Small intestine (tissue), 7 donors: ENCODE measurements around the gene HSPB8. TPM values are rescaled to one million over a fixed set of nuclear protein-coding genes. Genes with fewer than 3 reads are reported as not detected.

ENCODE experiments used
- DNase-seq, 2 donors: peaks; one replicate each; pipeline versions ENCODE4 v3.0.0 to v3.0.0-alpha.2; 2013
- FAIRE-seq: peaks from 2 replicates; lab custom pipeline; 2012; peaks lifted over from hg19 to GRCh38; lab: Jason Lieb, UNC
- H3K27ac ChIP-seq, 3 donors: one replicate each; pipeline ENCODE4 v1.5.1; 2013; ENCODE audit warnings: low read length in 2 of 3, mild to moderate bottlenecking in 2 of 3, control low read depth in 1 of 3, inconsistent platforms in 1 of 3, low read depth in 1 of 3, moderate library complexity in 1 of 3
- H3K27me3 ChIP-seq, 3 donors: one replicate each; pipeline ENCODE4 v1.6.1; 2013; ENCODE audit warnings: low read length in 3 of 3, inconsistent platforms in 1 of 3; ENCODE audit not compliant: control insufficient read depth in 3 of 3, insufficient read depth in 3 of 3
- H3K36me3 ChIP-seq, 3 donors: one replicate each; pipeline ENCODE4 v1.6.1; 2013; ENCODE audit warnings: low read length in 3 of 3, inconsistent platforms in 1 of 3, low read depth in 1 of 3, mild to moderate bottlenecking in 1 of 3, moderate library complexity in 1 of 3; ENCODE audit not compliant: control insufficient read depth in 3 of 3, insufficient read depth in 2 of 3
- H3K4me1 ChIP-seq, 3 donors: one replicate each; pipeline ENCODE4 v1.6.1; 2013; ENCODE audit warnings: low read length in 2 of 3, inconsistent platforms in 1 of 3, low read depth in 1 of 3, mild to moderate bottlenecking in 1 of 3, moderate library complexity in 1 of 3; ENCODE audit not compliant: control insufficient read depth in 3 of 3, insufficient read depth in 2 of 3
- H3K4me3 ChIP-seq, 3 donors: one replicate each; pipeline ENCODE4 v1.5.1; 2013; ENCODE audit warnings: low read length in 3 of 3, control low read depth in 1 of 3, inconsistent platforms in 1 of 3, low read depth in 1 of 3, mild to moderate bottlenecking in 1 of 3, moderate library complexity in 1 of 3
- H3K9me3 ChIP-seq, 2 donors: one replicate each; pipeline ENCODE4 v1.6.1; 2013; ENCODE audit warnings: low read depth in 1 of 2, low read length in 1 of 2; ENCODE audit not compliant: control insufficient read depth in 2 of 2, insufficient read depth in 1 of 2
- WGBS, 3 donors: extraction: QIAGEN DNeasy Blood & Tissue Kit; methylation state at CpG; one replicate each; pipeline ENCODE4 v1.1.7; 2013; 5-methylcytosine and 5-hydroxymethylcytosine counted together
- polyA plus RNA-seq, 4 donors: library from polyadenylated mRNA; stranded (reverse) in 3 of 4; unstranded in 1 of 4; fragments of 200-250 nt in 3 of 4; fragments of 120-200 nt in 1 of 4; gene quantifications; one replicate each; pipeline versions ENCODE4 v1.2.1 to v1.2.3, GENCODE V29; 2013
- donor health status: healthy with polysubstance abuse.
- donor health status: control.
- donor health status: control.
- donor health status: Bipolar disorder and iron deficiency.
- donor health status: healthy.

Gene HSPB8
- polyA plus RNA-seq, 4 donors = 1.0 to 12.9 (median 4.0) TPM

DNA sequence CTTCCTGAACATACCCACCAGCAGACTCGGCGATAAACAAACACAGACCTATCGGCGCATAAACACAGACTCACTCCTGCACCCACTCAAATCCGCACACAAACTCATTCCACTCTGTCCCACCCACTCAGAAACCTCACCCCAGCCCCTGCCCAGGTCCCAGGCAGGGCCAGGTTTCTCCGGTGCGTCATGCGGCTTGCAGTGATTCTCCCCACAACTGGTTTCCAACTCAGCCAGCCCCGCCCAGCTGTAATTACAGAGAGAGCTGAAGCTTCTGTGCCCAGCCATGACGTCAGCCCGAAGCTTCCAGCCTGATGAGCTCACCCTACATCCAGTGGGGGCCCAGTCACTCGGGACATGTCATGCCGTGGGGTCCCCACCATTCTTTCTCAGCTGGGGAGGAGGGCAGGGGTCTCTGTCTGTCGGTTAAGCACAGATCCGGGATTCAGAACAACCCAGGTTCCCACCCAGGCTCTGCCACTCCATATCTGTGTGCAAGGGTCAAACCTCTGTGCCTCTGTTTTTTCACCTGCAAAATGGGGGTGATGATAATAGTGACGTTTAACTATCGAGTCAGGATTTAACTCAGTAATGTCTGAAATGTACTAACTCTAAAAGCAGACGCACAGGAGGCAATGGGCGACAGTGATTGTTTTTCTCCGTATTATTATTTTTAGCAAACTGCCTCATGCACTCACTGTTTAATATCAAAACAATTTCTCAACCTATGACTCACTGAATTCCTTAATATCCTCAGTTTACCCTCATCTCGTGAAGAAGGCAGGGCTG lies 2.3 kb upstream of the HSPB8 start:
- 35 to 46% (median 39%) methylated on average over 21 of the region's 21 CpGs for whole genome bisulfite sequencing, 3 donors
- FAIRE-seq (no peak), DNase-seq (peak; percentile 12 to 39)
- no peaks in the 10 kb centered on the region for H3K36me3 ChIP-seq
- H3K4me3 ChIP-seq = no peak overlapping the region
- peak overlapping the region in 1 of 3 donors; percentile 47 for H3K27ac ChIP-seq
- H3K9me3 ChIP-seq = no peaks in the 10 kb centered on the region
- H3K4me1 ChIP-seq = no peaks in the 10 kb centered on the region
- peaks cover 0 to 14% (median 0%) of the 10 kb centered on the region in 3 donors for H3K27me3 ChIP-seq

DNA sequence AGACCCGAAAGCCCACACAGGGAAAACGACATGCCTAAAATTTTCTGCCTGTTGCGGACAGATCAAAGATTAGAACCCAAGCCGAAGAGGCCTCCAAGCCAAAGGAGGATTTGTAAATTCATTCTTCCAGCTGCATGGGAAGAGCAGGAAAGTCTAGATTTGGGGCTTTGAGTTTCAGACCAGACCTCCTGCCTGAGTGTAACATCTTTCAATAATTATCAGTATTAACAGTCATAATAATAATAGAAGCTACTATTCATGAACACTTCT lies 1.7 kb upstream of the HSPB8 start:
- Histone ChIP-seq H3K27ac (no peak overlapping the region), H3K27me3 (peaks cover 0 to 14% (median 0%) of the 10 kb centered on the region in 3 donors), H3K9me3 (no peaks in the 10 kb centered on the region), H3K36me3 (no peaks in the 10 kb centered on the region), H3K4me1 (no peaks in the 10 kb centered on the region), H3K4me3 (no peak overlapping the region)
- FAIRE-seq (no peak), DNase-seq (no peak)
- WGBS, 3 donors = 83 to 86% (median 85%) methylated on average over 4 of the region's 4 CpGs

GRCh38 chr12:119177724-119178380 lies 879 bp upstream of the HSPB8 start:
- H3K27ac ChIP-seq = peak overlapping the region in 1 of 3 donors; percentile 27
- FAIRE-seq = no peak

GRCh38 chr12:119179335-119180021 lies 747 bp downstream of the HSPB8 start:
- no peak for FAIRE-seq
- Histone ChIP-seq H3K27ac (peak overlapping the region in 2 of 3 donors; percentile 38 to 78), H3K36me3 (no peaks in the 10 kb centered on the region), H3K9me3 (no peaks in the 10 kb centered on the region), H3K4me1 (no peaks in the 10 kb centered on the region), H3K27me3 (peaks cover 0 to 14% (median 0%) of the 10 kb centered on the region in 3 donors), H3K4me3 (peak overlapping the region in 2 of 3 donors; percentile 20 to 36)
- no peak for DNase-seq
- 46 to 54% (median 47%) methylated on average over 18 of the region's 18 CpGs for WGBS, 3 donors

More at GRCh38 chr12:119177724-119178380, 879 bp upstream of the HSPB8 start:
- Histone ChIP-seq H3K4me1 (no peaks in the 10 kb centered on the region), H3K9me3 (no peaks in the 10 kb centered on the region), H3K27me3 (peaks cover 0 to 14% (median 0%) of the 10 kb centered on the region in 3 donors), H3K36me3 (no peaks in the 10 kb centered on the region), H3K4me3 (no peak overlapping the region)
- WGBS, 3 donors = 88 to 94% (median 91%) methylated on average over 15 of the region's 15 CpGs
- no peak for DNase-seq

- Histone ChIP-seq H3K4me1 (no peaks in the 10 kb centered on the region), H3K9me3 (no peaks in the 10 kb centered on the region), H3K36me3 (no peaks in the 10 kb centered on the region), H3K27me3 (peaks cover 0 to 14% (median 0%) of the 10 kb centered on the region in 3 donors), H3K27ac (peak overlapping the region in 1 of 3 donors; percentile 73), H3K4me3 (peak overlapping the region in 1 of 3 donors; percentile 18)
- DNase-seq = no peak
- no peak for FAIRE-seq
- whole genome bisulfite sequencing, 3 donors = 35 to 46% (median 45%) methylated on average over 7 of the region's 7 CpGs
Observed at GRCh38 chr12:119180380-119181040, 1.8 kb downstream of the HSPB8 start.

DNA sequence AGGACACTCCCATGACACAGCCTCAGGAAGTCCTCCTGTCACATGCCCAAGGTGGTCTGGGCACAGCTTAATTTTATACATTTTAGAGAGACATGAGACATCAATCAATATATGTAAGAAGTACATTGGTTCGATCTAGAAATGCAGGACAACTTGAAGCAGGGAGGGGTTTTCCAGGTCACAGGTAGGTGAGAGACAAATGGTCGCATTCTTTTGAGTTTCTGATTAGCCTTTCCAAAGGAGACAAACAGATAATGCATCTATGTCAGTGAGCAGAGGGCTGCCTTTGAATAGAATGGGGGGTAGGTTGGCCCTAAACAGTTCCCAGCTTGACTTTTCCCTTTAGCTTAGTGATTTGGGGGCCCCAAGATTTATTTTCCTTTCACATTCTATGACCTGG lies 2.5 kb downstream of the HSPB8 start:
- peaks cover 0 to 14% (median 0%) of the 10 kb centered on the region in 3 donors for H3K27me3 ChIP-seq
- FAIRE-seq (no peak), DNase-seq (no peak)
- peak overlapping the region in 1 of 3 donors; percentile 20 for H3K27ac ChIP-seq
- WGBS, 3 donors = 37 to 53% (median 52%) methylated on average over 2 of the region's 2 CpGs
- H3K4me1 ChIP-seq = no peaks in the 10 kb centered on the region
- no peak overlapping the region for H3K4me3 ChIP-seq
- H3K36me3 ChIP-seq = no peaks in the 10 kb centered on the region
- no peaks in the 10 kb centered on the region for H3K9me3 ChIP-seq

DNA sequence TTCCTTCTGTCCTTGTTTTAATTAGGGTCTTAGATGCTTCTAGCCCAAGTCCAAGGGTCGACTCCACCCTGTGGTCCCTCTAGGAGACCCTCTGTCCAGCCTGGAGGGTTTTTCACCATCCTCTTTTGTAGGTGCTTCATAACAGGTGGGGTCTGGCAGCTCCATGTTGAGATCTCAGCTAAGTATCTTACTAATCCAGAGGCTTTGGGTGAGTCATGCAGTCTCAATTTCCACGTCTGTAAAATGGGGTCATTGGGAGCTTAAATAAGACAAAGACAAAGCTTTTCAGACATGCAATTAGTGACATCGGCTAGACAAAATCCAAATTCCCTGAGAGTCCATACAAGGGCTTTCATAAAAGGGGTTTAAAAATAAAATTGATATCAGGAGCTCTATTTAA lies 3.2 kb downstream of the HSPB8 start:
- FAIRE-seq (no peak), DNase-seq (no peak)
- Histone ChIP-seq H3K4me3 (no peak overlapping the region), H3K27me3 (peaks cover 0 to 14% (median 0%) of the 10 kb centered on the region in 3 donors), H3K27ac (no peak overlapping the region), H3K36me3 (no peaks in the 10 kb centered on the region), H3K4me1 (no peaks in the 10 kb centered on the region), H3K9me3 (no peaks in the 10 kb centered on the region)
- 53 to 70% (median 58%) methylated on average over 3 of the region's 3 CpGs for WGBS, 3 donors
